Colonic mucosa (tissue), 4 donors: Measurements from ENCODE around the gene UBXN6. TPM values are rescaled to one million over a fixed set of nuclear protein-coding genes. Genes with fewer than 3 reads are reported as not detected.

Experiments
- DNase-seq: peaks from one replicate; pipeline ENCODE4 v3.0.0-alpha.2; 2020
- H3K27ac ChIP-seq: fragments of 200-600 bp; one replicate; pipeline ENCODE4 v1.8.0; 2021
- H3K27me3 ChIP-seq: fragments of 200-600 bp; one replicate; pipeline ENCODE4 v1.8.0; 2021
- H3K36me3 ChIP-seq: fragments of 200-600 bp; one replicate; pipeline ENCODE4 v1.8.0; 2021
- H3K4me1 ChIP-seq: fragments of 200-600 bp; one replicate; pipeline ENCODE4 v1.8.0; 2021; ENCODE audit warnings: mild to moderate bottlenecking
- H3K4me3 ChIP-seq: fragments of 200-600 bp; one replicate; pipeline ENCODE4 v1.8.0; 2021
- H3K9ac ChIP-seq, 2 donors: one replicate each; pipeline ENCODE4 v1.7.0; 2013; ENCODE audit warnings: control low read depth in 2 of 2, low read depth in 2 of 2, low read length in 2 of 2
- H3K9me3 ChIP-seq: fragments of 200-600 bp; one replicate; pipeline ENCODE4 v1.8.0; 2021
- intact Hi-C: fragments of 100-400 bp; cut with DNase I; formaldehyde crosslinking; loops from one replicate; pipeline ENCODE4 v1.14.1; 2022
- total RNA-seq, 2 donors: library from RNA; stranded (reverse); fragmentation: NEBNext Ultra II Directional in 1 of 2; extraction: Animal tissue kit (Norgen Biotek cat#: 25700) in 1 of 2; gene quantifications; one replicate each; pipeline ENCODE4 v1.2.1, GENCODE V29; 2021
- TF ChIP-seq, protein P1 (sequence below): fragments of 200-600 bp; IDR thresholded peaks from one replicate; pipeline ENCODE4 v1.8.0; 2022; ENCODE audit warnings: antibody characterized with exemption, mild to moderate bottlenecking
- donor health status: healthy.
- donor health status: DM: no; HTN: no; CAD: no.
- donor health status: DM: no; HTN: no; CAD: no.

UBXN6 gene
- total RNA-seq, 2 donors from 2014 or later, result 84.9 to 96.7 TPM

DNA sequence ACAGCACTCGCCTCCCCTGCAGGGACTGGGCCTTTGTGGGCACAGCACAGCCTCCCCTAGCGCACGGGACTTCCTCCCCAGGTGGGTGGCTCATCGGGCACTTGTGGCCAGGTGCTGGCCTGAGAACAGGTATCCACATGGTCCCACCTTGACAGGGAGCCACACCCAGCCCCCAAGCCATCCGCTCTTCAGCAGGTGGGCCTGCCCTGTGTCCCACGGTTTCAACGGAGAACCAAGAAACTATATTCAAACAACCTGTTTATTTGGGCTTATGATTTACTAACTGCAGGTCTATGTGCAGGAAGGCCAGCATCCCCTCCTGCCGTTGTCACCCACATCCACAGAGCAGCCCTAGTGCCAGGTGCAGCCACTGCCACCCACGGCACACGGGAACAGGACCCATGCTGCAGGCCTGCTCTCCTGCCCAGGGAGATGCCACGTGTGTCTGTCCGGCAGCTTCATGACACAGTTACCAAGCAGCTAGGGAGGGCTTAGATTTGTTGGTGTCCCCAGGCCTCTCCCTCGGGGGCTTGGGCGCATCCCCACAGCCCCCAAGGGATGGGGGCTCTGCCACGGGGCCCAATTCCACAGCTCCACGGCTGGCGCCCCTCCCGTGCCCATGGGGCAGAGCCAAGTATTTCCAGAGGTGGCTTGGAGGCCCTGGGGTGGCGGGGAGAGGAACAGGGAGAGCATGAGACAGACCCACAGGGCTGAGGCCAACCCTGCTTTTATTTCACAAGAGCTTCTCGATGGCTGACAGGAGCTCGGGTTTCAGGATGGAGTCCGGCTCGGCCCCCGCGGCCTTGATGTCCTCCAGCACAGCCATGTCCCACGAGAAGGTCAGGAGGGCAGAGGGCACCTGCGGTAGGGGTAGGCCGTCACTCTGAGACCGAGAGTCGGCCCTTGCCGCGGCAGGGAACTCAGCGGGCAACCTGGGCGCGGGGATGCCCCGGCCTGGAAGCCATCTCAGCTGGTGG, 12.5 kb downstream of the UBXN6 start:
- TF ChIP-seq, protein P1, sequence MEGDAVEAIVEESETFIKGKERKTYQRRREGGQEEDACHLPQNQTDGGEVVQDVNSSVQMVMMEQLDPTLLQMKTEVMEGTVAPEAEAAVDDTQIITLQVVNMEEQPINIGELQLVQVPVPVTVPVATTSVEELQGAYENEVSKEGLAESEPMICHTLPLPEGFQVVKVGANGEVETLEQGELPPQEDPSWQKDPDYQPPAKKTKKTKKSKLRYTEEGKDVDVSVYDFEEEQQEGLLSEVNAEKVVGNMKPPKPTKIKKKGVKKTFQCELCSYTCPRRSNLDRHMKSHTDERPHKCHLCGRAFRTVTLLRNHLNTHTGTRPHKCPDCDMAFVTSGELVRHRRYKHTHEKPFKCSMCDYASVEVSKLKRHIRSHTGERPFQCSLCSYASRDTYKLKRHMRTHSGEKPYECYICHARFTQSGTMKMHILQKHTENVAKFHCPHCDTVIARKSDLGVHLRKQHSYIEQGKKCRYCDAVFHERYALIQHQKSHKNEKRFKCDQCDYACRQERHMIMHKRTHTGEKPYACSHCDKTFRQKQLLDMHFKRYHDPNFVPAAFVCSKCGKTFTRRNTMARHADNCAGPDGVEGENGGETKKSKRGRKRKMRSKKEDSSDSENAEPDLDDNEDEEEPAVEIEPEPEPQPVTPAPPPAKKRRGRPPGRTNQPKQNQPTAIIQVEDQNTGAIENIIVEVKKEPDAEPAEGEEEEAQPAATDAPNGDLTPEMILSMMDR, result no peak
- no peak overlapping the region for H3K27ac ChIP-seq
- H3K27me3 ChIP-seq, result no peaks in the 10 kb centered on the region
- H3K9ac ChIP-seq, result no peak overlapping the region
- no peak overlapping the region for H3K4me3 ChIP-seq
- DNase-seq, result no peak
- H3K9me3 ChIP-seq, result no peaks in the 10 kb centered on the region
- H3K36me3 ChIP-seq, result peaks cover 15% of the 10 kb centered on the region
- no peaks in the 10 kb centered on the region for H3K4me1 ChIP-seq
- intact Hi-C loops, result no loop called here

DNA sequence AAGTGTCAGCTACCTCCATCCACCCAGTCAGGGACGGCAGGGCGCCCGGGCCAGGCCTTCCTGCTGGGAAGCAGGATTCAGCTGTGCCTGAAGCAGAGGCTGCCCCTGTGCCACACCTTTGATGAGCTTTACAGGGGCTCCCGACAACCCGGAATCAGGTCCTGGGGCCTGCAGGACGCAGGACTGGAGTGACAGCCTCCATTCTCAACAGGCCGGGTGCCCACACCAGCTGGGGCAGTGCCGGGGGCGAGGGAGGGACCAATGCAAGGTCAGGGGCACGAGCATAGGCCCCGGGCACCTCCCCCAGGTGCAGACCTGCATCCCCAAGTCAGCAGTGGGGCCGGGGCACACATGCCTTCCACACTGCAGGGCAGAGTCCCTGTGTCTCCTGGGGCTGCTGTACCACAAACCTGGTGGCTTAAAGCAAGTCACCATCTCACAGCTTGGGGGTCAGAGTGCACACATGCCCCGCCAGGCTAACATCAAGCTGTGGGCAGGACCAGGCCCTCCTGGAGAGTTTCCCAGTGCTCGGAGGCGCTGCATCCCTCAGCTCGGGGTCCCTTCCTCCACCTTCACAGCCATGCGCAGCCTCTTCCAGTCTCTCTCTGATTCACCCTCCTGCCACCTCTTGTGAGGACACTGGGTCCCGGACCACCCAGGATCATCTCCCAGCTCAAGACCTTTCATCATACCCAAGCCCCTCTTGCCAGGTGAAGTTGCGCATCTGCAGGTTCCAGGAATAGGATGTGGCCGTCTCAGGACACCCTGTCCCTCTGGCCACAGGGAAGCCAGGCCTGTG, 13.4 kb downstream of the UBXN6 start:
- TF ChIP-seq, protein P1, result no peak
- no peak overlapping the region for H3K4me3 ChIP-seq
- no peak overlapping the region for H3K9ac ChIP-seq
- no peaks in the 10 kb centered on the region for H3K4me1 ChIP-seq
- no peaks in the 10 kb centered on the region for H3K9me3 ChIP-seq
- intact Hi-C loops, result no loop called here
- H3K27me3 ChIP-seq, result no peaks in the 10 kb centered on the region
- no peak overlapping the region for H3K27ac ChIP-seq
- DNase-seq, result no peak
- peaks cover 9% of the 10 kb centered on the region for H3K36me3 ChIP-seq

DNA sequence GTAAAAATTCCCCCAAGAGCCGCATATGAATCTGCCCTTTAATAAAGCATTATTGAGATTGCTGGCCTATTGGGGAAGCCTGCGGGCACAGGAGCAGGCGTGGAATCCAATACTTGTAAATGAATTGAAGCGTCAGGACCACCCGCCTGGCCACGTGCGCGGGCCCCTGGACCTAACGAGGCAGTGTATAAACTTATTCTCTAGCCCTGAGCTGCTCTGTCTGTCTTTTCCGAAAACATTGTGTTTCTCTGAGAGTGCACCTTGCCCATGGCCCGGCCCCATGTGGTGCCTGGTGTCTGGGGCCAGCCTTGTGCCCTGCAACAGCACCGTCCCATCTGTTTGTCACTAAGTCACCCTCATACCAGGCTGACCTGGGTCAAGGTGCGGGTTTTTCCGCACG, 14.4 kb downstream of the UBXN6 start:
- Histone ChIP-seq H3K27me3 (no peaks in the 10 kb centered on the region), H3K36me3 (no peaks in the 10 kb centered on the region), H3K27ac (no peak overlapping the region), H3K4me3 (no peak overlapping the region), H3K9ac (no peak overlapping the region), H3K9me3 (no peaks in the 10 kb centered on the region), H3K4me1 (no peaks in the 10 kb centered on the region)
- TF ChIP-seq, protein P1, result no peak
- intact Hi-C loops, result no loop called here
- DNase-seq, result no peak

DNA sequence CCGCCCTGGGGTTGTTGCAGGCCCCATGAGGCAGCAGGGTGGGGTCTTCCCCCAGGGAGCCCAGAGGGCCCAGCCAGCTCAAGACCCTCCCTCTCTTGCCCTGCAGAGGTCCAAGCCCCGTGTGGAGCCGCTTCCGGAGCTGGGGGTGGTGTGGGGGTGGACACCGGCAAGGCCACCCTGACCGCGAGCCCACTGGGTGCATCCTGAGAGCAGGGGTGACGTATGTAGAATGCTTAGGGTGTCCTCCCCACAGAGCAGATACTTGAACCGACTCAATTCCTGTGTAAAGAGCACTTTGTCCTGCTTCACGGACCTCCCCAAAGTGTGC, 14.8 kb downstream of the UBXN6 start:
- no peak for DNase-seq
- Histone ChIP-seq H3K9me3 (no peaks in the 10 kb centered on the region), H3K27me3 (no peaks in the 10 kb centered on the region), H3K36me3 (no peaks in the 10 kb centered on the region), H3K27ac (no peak overlapping the region), H3K4me1 (no peaks in the 10 kb centered on the region), H3K9ac (no peak overlapping the region), H3K4me3 (no peak overlapping the region)
- intact Hi-C loops, result no loop called here
- TF ChIP-seq, protein P1, result no peak

DNA sequence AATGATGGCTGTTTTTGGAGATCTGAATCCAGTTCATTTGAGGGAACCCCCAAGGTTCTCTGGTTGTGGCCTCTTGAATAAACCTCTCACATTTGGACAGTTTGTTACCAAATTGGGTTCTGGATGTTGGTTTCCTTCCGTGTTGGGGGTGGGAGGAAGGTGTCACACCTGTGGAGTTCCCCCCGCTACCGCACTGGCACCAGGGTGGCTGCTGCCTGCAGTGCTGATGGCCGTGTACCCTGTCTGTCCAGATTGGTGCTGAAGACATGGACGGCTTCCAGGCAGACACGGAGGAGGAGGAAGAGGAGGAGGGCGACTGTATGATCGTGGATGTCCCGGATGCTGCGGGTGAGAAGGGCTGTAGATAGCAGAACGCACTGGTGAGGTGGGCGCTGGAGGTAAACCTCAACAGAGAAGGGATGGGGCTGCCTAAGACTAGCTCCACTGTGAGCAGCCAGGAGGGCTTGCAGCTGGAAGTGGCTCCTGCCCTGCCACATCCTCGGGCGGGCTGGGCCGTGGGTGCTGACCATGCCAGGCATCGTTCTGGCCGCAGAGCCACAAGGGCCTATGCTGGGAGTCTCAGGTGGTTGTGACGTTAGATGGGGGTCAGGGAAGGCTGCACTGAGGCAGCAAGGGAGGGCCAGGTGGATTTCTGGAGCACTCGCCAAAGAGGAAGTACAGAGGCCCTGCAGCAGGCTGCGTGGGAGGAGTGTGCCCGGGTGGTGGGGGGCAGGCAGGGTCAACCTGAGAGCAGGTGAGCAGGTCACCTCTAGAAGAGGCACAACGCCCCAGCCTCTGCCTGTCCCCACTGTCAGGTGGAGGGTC, 15.4 kb downstream of the UBXN6 start:
- Histone ChIP-seq H3K27ac (no peak overlapping the region), H3K9ac (no peak overlapping the region), H3K9me3 (no peaks in the 10 kb centered on the region), H3K36me3 (no peaks in the 10 kb centered on the region), H3K4me3 (no peak overlapping the region), H3K4me1 (no peaks in the 10 kb centered on the region), H3K27me3 (no peaks in the 10 kb centered on the region)
- TF ChIP-seq, protein P1, result no peak
- intact Hi-C loops, result no loop called here
- DNase-seq, result no peak
